Fibroblast of skin of right quadriceps (primary cell): Measurements from ENCODE around the gene ARL11.
"Not testable (repeated sequence)": the region's sequence is repeated elsewhere in the genome, so short reads cannot be mapped to it uniquely, and the experiment has no call there.

Experiments
- DNase-seq: peaks from one replicate; pipeline ENCODE4 v3.0.0-alpha.2; 2013

ARL11 gene

GRCh38 chr13:49627831-49628652 lies at the start of gene ARL11:
ARL11 (plus strand) TSS chr13:49628507; CDS start chr13:49630448, 1,941 bp downstream.
- DNase-seq, result no peak

GRCh38 chr13:49579501-49579900 lies 48.8 kb upstream of the ARL11 start:
- no peak for DNase-seq

- no peak for DNase-seq
Measured at GRCh38 chr13:49580980-49581680, 47.2 kb upstream of the ARL11 start.

GRCh38 chr13:49584771-49585182 lies 43.5 kb upstream of the ARL11 start:
- DNase-seq, result no peak

GRCh38 chr13:49585220-49586157 lies 42.8 kb upstream of the ARL11 start, which contains the start of gene RCBTB1:
RCBTB1 (minus strand) TSS chr13:49585558; CDS start chr13:49567279, 18,279 bp downstream.
- peak; percentile 63 for DNase-seq

- no peak for DNase-seq
Measured at GRCh38 chr13:49586717-49587116, 41.6 kb upstream of the ARL11 start.

GRCh38 chr13:49587311-49587847 lies 40.9 kb upstream of the ARL11 start:
- peak; percentile 17 for DNase-seq

GRCh38 chr13:49590714-49591113 lies 37.6 kb upstream of the ARL11 start:
- not testable (repeated sequence) for DNase-seq

- not testable (repeated sequence) for DNase-seq
Measured at GRCh38 chr13:49593876-49594275, 34.4 kb upstream of the ARL11 start.

- no peak for DNase-seq
Measured at GRCh38 chr13:49594576-49594975, 33.7 kb upstream of the ARL11 start.

GRCh38 chr13:49596221-49596620 lies 32.1 kb upstream of the ARL11 start:
- DNase-seq, result no peak

GRCh38 chr13:49597043-49597641 lies 31.2 kb upstream of the ARL11 start:
- DNase-seq, result no peak

GRCh38 chr13:49602005-49602404 lies 26.3 kb upstream of the ARL11 start:
- DNase-seq, result no peak

GRCh38 chr13:49602615-49603014 lies 25.7 kb upstream of the ARL11 start:
- not testable (repeated sequence) for DNase-seq

GRCh38 chr13:49604570-49604969 lies 23.7 kb upstream of the ARL11 start:
- DNase-seq, result no peak

- peak; percentile 85 for DNase-seq
Measured at GRCh38 chr13:49606747-49607648, 21.3 kb upstream of the ARL11 start.

- DNase-seq, result no peak
Measured at GRCh38 chr13:49607761-49608160, 20.5 kb upstream of the ARL11 start.

GRCh38 chr13:49608651-49609331 lies 19.5 kb upstream of the ARL11 start:
- no peak for DNase-seq

GRCh38 chr13:49610176-49610575 lies 18.1 kb upstream of the ARL11 start:
- no peak for DNase-seq

- not testable (repeated sequence) for DNase-seq
Measured at GRCh38 chr13:49612042-49612441, 16.3 kb upstream of the ARL11 start.
